Neural cell (in vitro differentiated cells): ENCODE results near the gene TXNL4B. TPM values are rescaled to one million over a fixed set of nuclear protein-coding genes. Genes with fewer than 3 reads are reported as not detected.

Experiments used
- H2AFZ ChIP-seq: fragments of 200-600, 300-800 bp; sonication (generic), shearing (Covaris generic); 2 replicates; pipeline ENCODE4 v1.6.0; 2014; ENCODE audit warnings: low read depth, mild to moderate bottlenecking, antibody characterized with exemption, low read length, moderate library complexity
- H3F3A ChIP-seq: fragments of 200-600 bp; shearing (Covaris generic); 2 replicates; pipeline ENCODE4 v1.6.1; 2016; ENCODE audit warnings: mild to moderate bottlenecking, moderate library complexity, mixed read lengths, antibody characterized with exemption, low read length; ENCODE audit not compliant: insufficient read depth, poor library complexity, severe bottlenecking
- H3K27ac ChIP-seq: fragments of 200-600, 300-800 bp; sonication (generic), shearing (Covaris generic); 2 replicates; pipeline ENCODE4 v1.5.1; 2014; ENCODE audit warnings: mild to moderate bottlenecking, low read length, moderate library complexity
- H3K27me3 ChIP-seq: fragments of 300-800, 200-600 bp; sonication (generic), shearing (Covaris generic); 2 replicates; pipeline ENCODE4 v1.6.0; 2014; ENCODE audit warnings: mild to moderate bottlenecking, low read depth, low read length, moderate library complexity; ENCODE audit not compliant: insufficient read depth
- H3K36me3 ChIP-seq: fragments of 300-800, 200-600 bp; sonication (generic), shearing (Covaris generic); 2 replicates; pipeline ENCODE4 v1.5.1; 2014; ENCODE audit warnings: mild to moderate bottlenecking, antibody characterized with exemption, low read length, moderate library complexity; ENCODE audit not compliant: insufficient read depth
- H3K4me2 ChIP-seq: fragments of 300-800, 200-600 bp; sonication (generic), shearing (Covaris generic); 2 replicates; pipeline ENCODE4 v1.6.0; 2014; ENCODE audit warnings: mild to moderate bottlenecking, low read length
- H3K4me3 ChIP-seq: fragments of 300-800, 200-600 bp; sonication (generic), shearing (Covaris generic); 2 replicates; pipeline ENCODE4 v1.5.1; 2014; ENCODE audit warnings: mild to moderate bottlenecking, low read length, moderate library complexity
- H3K79me2 ChIP-seq: fragments of 200-600 bp; shearing (Covaris generic); replicated peaks from 2 replicates; pipeline ENCODE4 v1.6.0; 2014; ENCODE audit warnings: mild to moderate bottlenecking, low read length, moderate library complexity; ENCODE audit not compliant: insufficient read depth
- H3K9ac ChIP-seq: fragments of 300-800, 200-600 bp; sonication (generic), shearing (Covaris generic); 2 replicates; pipeline ENCODE4 v1.6.1; 2016; ENCODE audit warnings: mild to moderate bottlenecking, low read length, mixed read lengths
- H3K9me2 ChIP-seq: fragments of 200-600 bp; shearing (Covaris generic); 2 replicates; pipeline ENCODE4 v1.6.1; 2016; ENCODE audit warnings: mild to moderate bottlenecking, low read length, mixed read lengths; ENCODE audit not compliant: insufficient read depth
- H3K9me3 ChIP-seq: fragments of 200-600, 300-800 bp; sonication (generic), shearing (Covaris generic); 2 replicates; pipeline ENCODE4 v1.6.1; 2016; ENCODE audit warnings: mild to moderate bottlenecking, mixed run types, low read length, moderate library complexity, mixed read lengths
- H4K20me1 ChIP-seq: fragments of 200-600 bp; shearing (Covaris generic); 2 replicates; pipeline ENCODE4 v1.6.1; 2016; ENCODE audit warnings: mild to moderate bottlenecking, mixed run types; ENCODE audit not compliant: insufficient read depth
- EP300 ChIP-seq: fragments of 450-650 bp; conservative IDR thresholded peaks from 2 replicates; pipeline ENCODE4 v1.6.1; 2014; ENCODE audit warnings: antibody characterized with exemption, mild to moderate bottlenecking, moderate library complexity; ENCODE audit not compliant: poor library complexity, severe bottlenecking
- EZH2 ChIP-seq: fragments of 200-600, 300-800 bp; shearing (Covaris generic), sonication (generic); IDR thresholded peaks from 2 replicates; pipeline ENCODE4 v1.6.1; 2014; ENCODE audit warnings: antibody characterized with exemption, low read length, borderline replicate concordance, mild to moderate bottlenecking; ENCODE audit not compliant: insufficient read depth, poor library complexity, severe bottlenecking
- MXI1 ChIP-seq: fragments of 450-650 bp; conservative IDR thresholded peaks from 2 replicates; pipeline ENCODE4 v1.6.1; 2014; ENCODE audit warnings: antibody characterized with exemption, mild to moderate bottlenecking; ENCODE audit not compliant: poor library complexity, severe bottlenecking
- POLR2AphosphoS5 ChIP-seq: IDR thresholded peaks from 2 replicates; pipeline ENCODE4 v1.6.1; 2012
- RAD21 ChIP-seq: fragments of 450-650 bp; conservative IDR thresholded peaks from 2 replicates; pipeline ENCODE4 v1.6.1; 2014; ENCODE audit warnings: antibody characterized with exemption, mild to moderate bottlenecking, moderate library complexity
- REST ChIP-seq: IDR thresholded peaks from 2 replicates; pipeline ENCODE4 v1.6.1; 2012; ENCODE audit warnings: borderline replicate concordance
- SMC3 ChIP-seq: fragments of 450-650 bp; conservative IDR thresholded peaks from 2 replicates; pipeline ENCODE4 v1.6.1; 2014; ENCODE audit warnings: antibody characterized with exemption, mild to moderate bottlenecking, moderate library complexity; ENCODE audit not compliant: poor library complexity
- TAF1 ChIP-seq: IDR thresholded peaks from 2 replicates; pipeline ENCODE4 v1.6.1; 2012; ENCODE audit warnings: low read depth
- polyA plus RNA-seq: library from polyadenylated mRNA; depleted of rRNA; stranded (reverse); fragments of >200 nt; gene quantifications from 2 replicates; pipeline ENCODE4 v1.2.3, GENCODE V29; 2014
- TF ChIP-seq, protein P1 (sequence below): fragments of 450-650 bp; IDR thresholded peaks from 2 replicates; pipeline ENCODE4 v1.5.1; 2014; ENCODE audit warnings: antibody characterized with exemption, mild to moderate bottlenecking, moderate library complexity; ENCODE audit not compliant: poor library complexity, severe bottlenecking

Gene TXNL4B
- polyA plus RNA-seq, 1 donor from 2014 or later, result 26.2 TPM

DNA sequence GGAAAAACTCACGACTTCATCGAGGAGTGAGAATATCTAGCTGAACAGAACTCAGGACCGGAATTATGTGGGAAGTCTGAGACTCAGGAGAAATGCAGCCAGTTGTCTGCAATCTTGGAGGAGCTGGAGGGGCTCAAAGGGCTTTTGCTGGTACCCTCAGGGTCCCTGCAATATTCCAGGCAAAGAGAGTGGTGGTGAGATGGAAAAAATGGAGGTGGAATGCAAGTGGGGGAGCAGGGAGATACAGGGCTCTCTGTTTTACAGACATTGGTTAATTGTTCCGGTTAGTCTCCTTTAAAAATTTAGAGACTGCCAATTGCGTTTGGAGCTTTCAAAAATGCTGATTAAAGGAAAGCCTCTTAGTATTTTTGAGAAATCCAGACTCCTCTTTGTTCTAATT, 57.3 kb downstream of the TXNL4B start:
- Histone ChIP-seq H4K20me1 (no peaks in the 10 kb centered on the region), H3K4me3 (no peak overlapping the region), H2AFZ (no peak overlapping the region), H3K9me2 (no peaks in the 10 kb centered on the region), H3K79me2 (no peaks in the 10 kb centered on the region), H3K27ac (no peak overlapping the region), H3K9ac (no peak overlapping the region), H3K4me2 (no peak overlapping the region), H3K36me3 (no peaks in the 10 kb centered on the region), H3F3A (no peaks in the 10 kb centered on the region), H3K9me3 (no peaks in the 10 kb centered on the region), H3K27me3 (no peaks in the 10 kb centered on the region)
- TF ChIP-seq RAD21, result no peak
- TF ChIP-seq EP300, result no peak
- TF ChIP-seq MXI1, result no peak
- TF ChIP-seq, protein P1, sequence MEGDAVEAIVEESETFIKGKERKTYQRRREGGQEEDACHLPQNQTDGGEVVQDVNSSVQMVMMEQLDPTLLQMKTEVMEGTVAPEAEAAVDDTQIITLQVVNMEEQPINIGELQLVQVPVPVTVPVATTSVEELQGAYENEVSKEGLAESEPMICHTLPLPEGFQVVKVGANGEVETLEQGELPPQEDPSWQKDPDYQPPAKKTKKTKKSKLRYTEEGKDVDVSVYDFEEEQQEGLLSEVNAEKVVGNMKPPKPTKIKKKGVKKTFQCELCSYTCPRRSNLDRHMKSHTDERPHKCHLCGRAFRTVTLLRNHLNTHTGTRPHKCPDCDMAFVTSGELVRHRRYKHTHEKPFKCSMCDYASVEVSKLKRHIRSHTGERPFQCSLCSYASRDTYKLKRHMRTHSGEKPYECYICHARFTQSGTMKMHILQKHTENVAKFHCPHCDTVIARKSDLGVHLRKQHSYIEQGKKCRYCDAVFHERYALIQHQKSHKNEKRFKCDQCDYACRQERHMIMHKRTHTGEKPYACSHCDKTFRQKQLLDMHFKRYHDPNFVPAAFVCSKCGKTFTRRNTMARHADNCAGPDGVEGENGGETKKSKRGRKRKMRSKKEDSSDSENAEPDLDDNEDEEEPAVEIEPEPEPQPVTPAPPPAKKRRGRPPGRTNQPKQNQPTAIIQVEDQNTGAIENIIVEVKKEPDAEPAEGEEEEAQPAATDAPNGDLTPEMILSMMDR, result no peak
- TF ChIP-seq REST, result no peak
- TF ChIP-seq POLR2AphosphoS5, result no peak
- TF ChIP-seq TAF1, result no peak
- TF ChIP-seq SMC3, result no peak
- TF ChIP-seq EZH2, result no peak

Other genes starting within 250 kb of the TXNL4B start
- 8.1 and 9.5 TPM in 2 replicates for gene ATXN1L, start 247.6 kb downstream of the TXNL4B start, polyA plus RNA-seq
- 128 and 148 TPM in 2 replicates for gene ZNF821, start 209.4 kb downstream of the TXNL4B start, polyA plus RNA-seq
- gene IST1, start 198.1 kb downstream of the TXNL4B start, polyA plus RNA-seq, result 389 and 461 TPM in 2 replicates
- 0.16 and 0.22 TPM in 2 replicates for gene PKD1L3, start 93.2 kb downstream of the TXNL4B start, polyA plus RNA-seq
- gene DHODH, start 84.9 kb downstream of the TXNL4B start, polyA plus RNA-seq, result 3.5 and 3.8 TPM in 2 replicates
- gene HP, start 39.1 kb downstream of the TXNL4B start, polyA plus RNA-seq, result not detected in 2 replicates
- gene HPR, start 30.4 kb downstream of the TXNL4B start, polyA plus RNA-seq, result 0.31 TPM in 1 of 2 replicates, not detected in the other
- 48.0 and 55.6 TPM in 2 replicates for gene DHX38, start 227 bp upstream of the TXNL4B start, polyA plus RNA-seq
- gene PMFBP1, start 78.5 kb upstream of the TXNL4B start, polyA plus RNA-seq, result 0.12 and 1.0 TPM in 2 replicates